ENCODE measurements around the gene PKNOX2. TPM values are rescaled to one million over a fixed set of nuclear protein-coding genes. Genes with fewer than 3 reads are reported as not detected.

PKNOX2 gene
- total and polyA plus RNA-seq, 3 experiments from 2014 or later, result not detected

GRCh38 chr11:125132071-125132470, 32.5 kb upstream of the PKNOX2 start:
- Histone ChIP-seq H3K27me3 (ENCODE audit: insufficient read depth, low read length, poor library complexity, severe bottlenecking) (peaks cover 2% of the 10 kb centered on the region), H3K9me3 (ENCODE audit: low read length) (no peaks in the 10 kb centered on the region), H3K27ac (ENCODE audit: low read depth, low read length) (no peak overlapping the region), H3K4me3 (ENCODE audit: low read length) (no peak overlapping the region), H3K4me1 (ENCODE audit: insufficient read depth, low read length) (no peaks in the 10 kb centered on the region), H3K36me3 (ENCODE audit: insufficient read depth, low read length) (no peaks in the 10 kb centered on the region)
- Mint-ChIP-seq H3K4me3 (no peak overlapping the region), H3K36me3 (no peaks in the 10 kb centered on the region), H3K9me3 (no peaks in the 10 kb centered on the region), H3K27me3 (peaks cover 33 to 76% of the 10 kb centered on the region in 2 donors), H3K4me1 (no peaks in the 10 kb centered on the region), H3K27ac (peak overlapping the region in 1 of 8 donors; percentile 55)
- POLR2A ChIA-PET, result no interaction called here
- no peak for DNase-seq
- CTCF ChIA-PET, result interaction anchor here (2.0 kb wide), 1 partner anchor 10 kb away, joined by 11 read pairs; no protein-coding TSS in a partner anchor

- Mint-ChIP-seq H3K27me3 (peaks cover 29 to 71% of the 10 kb centered on the region in 2 donors), H3K4me1 (no peaks in the 10 kb centered on the region), H3K4me3 (peak overlapping the region in 1 of 7 donors; percentile 28), H3K27ac (no peak overlapping the region), H3K36me3 (no peaks in the 10 kb centered on the region), H3K9me3 (no peaks in the 10 kb centered on the region)
- Histone ChIP-seq H3K27me3 (ENCODE audit: insufficient read depth, low read length, poor library complexity, severe bottlenecking) (no peaks in the 10 kb centered on the region), H3K36me3 (ENCODE audit: insufficient read depth, low read length) (no peaks in the 10 kb centered on the region), H3K9me3 (ENCODE audit: low read length) (no peaks in the 10 kb centered on the region), H3K4me3 (ENCODE audit: low read length) (no peak overlapping the region), H3K4me1 (ENCODE audit: insufficient read depth, low read length) (no peaks in the 10 kb centered on the region), H3K27ac (ENCODE audit: low read depth, low read length) (no peak overlapping the region)
- CTCF ChIA-PET, result interaction anchor here (2.0 kb wide), 1 partner anchor 10 kb away, joined by 11 read pairs; no protein-coding TSS in a partner anchor
- POLR2A ChIA-PET, result no interaction called here
- no peak for DNase-seq
Observed at GRCh38 chr11:125132596-125132995, 32.0 kb upstream of the PKNOX2 start.

DNA sequence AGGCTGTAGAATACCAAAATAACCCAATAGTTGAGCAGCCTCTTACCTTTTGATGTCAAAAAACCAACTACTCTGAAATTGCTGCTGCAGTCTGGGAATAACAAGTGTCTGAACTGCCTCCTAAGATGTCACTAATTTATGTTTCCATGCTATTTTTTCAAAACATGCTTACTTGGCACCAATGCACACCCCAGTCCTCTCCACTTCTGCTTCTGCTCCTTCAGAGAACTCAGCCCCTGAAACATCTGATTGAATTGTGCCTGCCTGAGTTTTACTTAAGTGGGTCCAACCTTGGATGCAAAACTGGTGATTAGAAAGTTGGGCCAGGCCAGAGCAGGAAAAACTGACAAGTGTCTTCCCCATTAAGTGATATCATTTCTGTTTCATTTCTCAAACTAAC, 28.6 kb upstream of the PKNOX2 start:
- ChIA-PET POLR2A (no interaction called here), CTCF (no interaction called here)
- no peak overlapping the region for H3K27ac ChIP-seq (ENCODE audit: low read depth, low read length)
- no peaks in the 10 kb centered on the region for H3K36me3 ChIP-seq (ENCODE audit: insufficient read depth, low read length)
- no peak overlapping the region for H3K4me3 ChIP-seq (ENCODE audit: low read length)
- no peak for DNase-seq
- peaks cover 3% of the 10 kb centered on the region for H3K27me3 ChIP-seq (ENCODE audit: insufficient read depth, low read length, poor library complexity, severe bottlenecking)
- Mint-ChIP-seq H3K4me1 (no peaks in the 10 kb centered on the region), H3K9me3 (no peaks in the 10 kb centered on the region), H3K27ac (no peak overlapping the region), H3K4me3 (no peak overlapping the region), H3K27me3 (peaks cover 18 to 76% of the 10 kb centered on the region in 2 donors), H3K36me3 (no peaks in the 10 kb centered on the region)
- no peaks in the 10 kb centered on the region for H3K4me1 ChIP-seq (ENCODE audit: insufficient read depth, low read length)
- no peaks in the 10 kb centered on the region for H3K9me3 ChIP-seq (ENCODE audit: low read length)

GRCh38 chr11:125138966-125139365, 25.6 kb upstream of the PKNOX2 start:
- no peaks in the 10 kb centered on the region for H3K9me3 Mint-ChIP-seq
- no peaks in the 10 kb centered on the region for H3K36me3 ChIP-seq (ENCODE audit: insufficient read depth, low read length)
- ChIA-PET CTCF (no interaction called here), POLR2A (no interaction called here)
- no peaks in the 10 kb centered on the region for H3K36me3 Mint-ChIP-seq
- H3K4me1 ChIP-seq (ENCODE audit: insufficient read depth, low read length), result no peaks in the 10 kb centered on the region
- no peak for DNase-seq
- no peak overlapping the region for H3K4me3 Mint-ChIP-seq
- H3K9me3 ChIP-seq (ENCODE audit: low read length), result no peaks in the 10 kb centered on the region
- peaks cover 20% of the 10 kb centered on the region for H3K27me3 ChIP-seq (ENCODE audit: insufficient read depth, low read length, poor library complexity, severe bottlenecking)
- H3K4me1 Mint-ChIP-seq, result peaks cover 4 to 5% (median 5%) of the 10 kb centered on the region in 3 donors
- peaks cover 12 to 76% of the 10 kb centered on the region in 2 donors for H3K27me3 Mint-ChIP-seq
- no peak overlapping the region for H3K4me3 ChIP-seq (ENCODE audit: low read length)
- no peak overlapping the region for H3K27ac Mint-ChIP-seq
- H3K27ac ChIP-seq (ENCODE audit: low read depth, low read length), result no peak overlapping the region

DNA sequence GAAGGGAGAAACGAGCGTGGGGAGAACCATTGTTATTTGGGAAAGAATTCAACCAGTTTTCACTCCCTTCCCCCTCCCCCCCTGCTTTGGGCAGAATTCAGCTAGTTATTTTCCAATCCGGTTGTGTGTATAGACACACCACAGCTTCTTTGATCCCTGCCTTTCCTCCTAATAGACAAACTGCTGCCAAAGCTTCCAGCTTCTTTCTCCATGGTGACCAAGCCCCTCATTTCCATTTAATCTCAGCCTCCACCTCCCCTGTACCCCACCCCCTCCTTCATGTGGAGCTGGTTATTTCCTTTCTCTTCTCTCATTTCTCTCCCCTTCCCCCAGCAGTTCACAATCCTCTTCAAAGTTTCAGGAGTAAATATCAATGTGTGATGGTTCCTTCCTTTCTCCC, 24.8 kb upstream of the PKNOX2 start:
- Mint-ChIP-seq H3K4me3 (no peak overlapping the region), H3K9me3 (no peaks in the 10 kb centered on the region), H3K4me1 (peaks cover 4 to 5% (median 5%) of the 10 kb centered on the region in 3 donors), H3K36me3 (no peaks in the 10 kb centered on the region), H3K27me3 (peaks cover 14 to 77% of the 10 kb centered on the region in 2 donors), H3K27ac (peak overlapping the region in 1 of 8 donors; percentile 75)
- H3K36me3 ChIP-seq (ENCODE audit: insufficient read depth, low read length), result no peaks in the 10 kb centered on the region
- ChIA-PET POLR2A (no interaction called here), CTCF (interaction anchor here (1.2 to 4.2 kb wide), 3 partner anchors 49 to 223 kb away, joined by 3 to 30 read pairs (median 3); no protein-coding TSS in a partner anchor)
- no peak for DNase-seq
- H3K9me3 ChIP-seq (ENCODE audit: low read length), result no peaks in the 10 kb centered on the region
- no peak overlapping the region for H3K4me3 ChIP-seq (ENCODE audit: low read length)
- no peaks in the 10 kb centered on the region for H3K4me1 ChIP-seq (ENCODE audit: insufficient read depth, low read length)
- no peak overlapping the region for H3K27ac ChIP-seq (ENCODE audit: low read depth, low read length)
- H3K27me3 ChIP-seq (ENCODE audit: insufficient read depth, low read length, poor library complexity, severe bottlenecking), result peaks cover 20% of the 10 kb centered on the region

DNA sequence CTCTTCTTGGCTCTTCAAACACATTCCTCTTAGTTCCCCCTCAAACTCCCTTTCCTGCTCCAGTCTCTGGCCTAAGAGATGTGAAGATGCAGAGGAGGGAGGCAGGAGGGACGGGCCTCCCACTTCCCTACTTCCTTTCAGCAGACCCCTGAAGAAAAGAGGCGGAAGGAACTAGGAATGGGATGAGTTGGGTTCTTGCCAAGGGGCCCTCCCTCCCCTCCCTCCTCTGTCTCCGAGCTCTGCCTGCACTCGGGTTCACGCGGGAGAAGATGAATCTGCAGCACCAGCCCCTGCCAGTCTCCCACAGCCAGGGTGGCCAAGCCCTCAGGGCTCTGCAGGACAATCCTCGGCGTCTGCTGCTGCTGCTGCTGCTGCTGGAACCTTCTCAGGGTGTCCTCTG, 24.3 kb upstream of the PKNOX2 start:
- H3K4me3 ChIP-seq (ENCODE audit: low read length), result no peak overlapping the region
- POLR2A ChIA-PET, result no interaction called here
- no peak for DNase-seq
- Mint-ChIP-seq H3K4me3 (no peak overlapping the region), H3K4me1 (peaks cover 4 to 5% (median 5%) of the 10 kb centered on the region in 3 donors), H3K27ac (peak overlapping the region in 1 of 8 donors; percentile 75), H3K36me3 (no peaks in the 10 kb centered on the region), H3K27me3 (peaks cover 15 to 73% of the 10 kb centered on the region in 2 donors), H3K9me3 (no peaks in the 10 kb centered on the region)
- no peak overlapping the region for H3K27ac ChIP-seq (ENCODE audit: low read depth, low read length)
- no peaks in the 10 kb centered on the region for H3K4me1 ChIP-seq (ENCODE audit: insufficient read depth, low read length)
- H3K27me3 ChIP-seq (ENCODE audit: insufficient read depth, low read length, poor library complexity, severe bottlenecking), result peaks cover 20% of the 10 kb centered on the region
- CTCF ChIA-PET, result interaction anchor here (0.9 to 4.2 kb wide), 6 partner anchors 16 to 224 kb away, joined by 3 to 30 read pairs (median 7); partner anchors contain the start of genes CCDC15 and TMEM218
- no peaks in the 10 kb centered on the region for H3K9me3 ChIP-seq (ENCODE audit: low read length)
- H3K36me3 ChIP-seq (ENCODE audit: insufficient read depth, low read length), result no peaks in the 10 kb centered on the region

DNA sequence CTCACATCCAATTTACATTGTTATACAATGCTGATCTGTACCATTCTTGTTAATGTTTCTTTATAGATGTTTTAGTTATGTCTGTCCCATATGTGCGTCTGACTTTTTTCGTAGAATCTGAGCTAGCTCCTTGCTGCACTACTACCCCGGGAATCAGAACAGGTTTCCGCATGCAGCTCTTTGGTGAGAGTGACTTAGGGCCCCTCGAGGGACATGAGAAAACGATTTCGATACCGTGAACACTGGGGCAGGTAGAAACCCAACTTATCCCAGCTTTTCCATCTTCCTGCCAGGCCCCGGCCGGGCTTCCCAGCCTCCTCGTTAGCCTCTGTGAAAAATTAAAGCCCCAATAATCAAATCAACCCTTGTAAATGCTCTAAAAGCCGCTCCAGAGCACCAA, 23.4 kb upstream of the PKNOX2 start:
- no peak for DNase-seq
- Mint-ChIP-seq H3K27ac (no peak overlapping the region), H3K4me1 (peaks cover 4 to 5% (median 5%) of the 10 kb centered on the region in 3 donors), H3K9me3 (no peaks in the 10 kb centered on the region), H3K36me3 (no peaks in the 10 kb centered on the region), H3K4me3 (no peak overlapping the region), H3K27me3 (peaks cover 16 to 71% of the 10 kb centered on the region in 2 donors)
- Histone ChIP-seq H3K4me3 (ENCODE audit: low read length) (no peak overlapping the region), H3K27me3 (ENCODE audit: insufficient read depth, low read length, poor library complexity, severe bottlenecking) (peaks cover 20% of the 10 kb centered on the region), H3K27ac (ENCODE audit: low read depth, low read length) (no peak overlapping the region), H3K9me3 (ENCODE audit: low read length) (no peaks in the 10 kb centered on the region), H3K36me3 (ENCODE audit: insufficient read depth, low read length) (no peaks in the 10 kb centered on the region), H3K4me1 (ENCODE audit: insufficient read depth, low read length) (no peaks in the 10 kb centered on the region)
- ChIA-PET POLR2A (no interaction called here), CTCF (interaction anchor here (0.8 to 4.2 kb wide), 10 partner anchors 14 to 225 kb away, joined by 3 to 30 read pairs (median 8); partner anchors contain the start of genes CCDC15 and TMEM218)

DNA sequence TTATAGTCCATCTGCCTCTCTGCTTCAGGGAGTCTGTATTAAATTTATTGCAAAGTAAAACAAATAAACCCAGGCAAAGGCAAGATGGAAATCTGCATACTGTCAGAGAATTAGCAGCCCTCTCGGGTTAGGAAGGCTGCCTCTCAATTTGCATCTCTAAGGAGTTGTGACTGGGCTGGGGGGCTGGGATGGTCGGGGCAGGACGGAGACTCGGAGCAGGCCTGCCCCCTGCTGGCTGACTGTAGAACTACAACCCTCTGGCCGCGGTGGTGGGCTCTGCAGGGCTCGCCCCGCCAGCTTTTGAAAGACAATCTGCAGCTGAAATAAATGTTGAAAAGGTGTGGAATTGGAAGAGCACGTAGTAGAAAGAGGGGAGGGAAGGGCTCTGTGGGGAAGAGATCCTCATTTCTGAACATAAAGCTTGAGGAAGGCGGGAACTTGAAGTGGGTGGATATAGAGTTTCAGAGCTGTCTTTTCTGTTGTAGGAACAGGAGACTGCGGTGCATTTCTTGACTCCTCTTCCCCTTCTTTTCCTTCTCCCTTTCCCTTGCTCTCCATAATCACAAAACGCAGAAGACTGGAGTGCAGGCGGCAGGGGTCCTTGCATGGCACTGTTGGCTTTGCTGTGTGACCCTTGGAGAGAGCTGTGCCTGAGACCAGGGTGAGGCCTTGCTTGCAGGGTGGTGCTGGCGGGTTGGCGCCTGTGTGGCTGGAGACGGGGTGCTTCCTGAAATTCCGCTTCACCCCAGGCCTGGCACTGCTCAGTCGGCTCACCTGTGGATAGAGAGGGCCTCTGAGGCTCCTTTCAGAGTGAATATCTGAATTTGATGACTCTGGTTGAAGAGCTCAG, 22.6 kb upstream of the PKNOX2 start:
- peaks cover 20% of the 10 kb centered on the region for H3K27me3 ChIP-seq (ENCODE audit: insufficient read depth, low read length, poor library complexity, severe bottlenecking)
- no peaks in the 10 kb centered on the region for H3K4me1 ChIP-seq (ENCODE audit: insufficient read depth, low read length)
- no peaks in the 10 kb centered on the region for H3K36me3 Mint-ChIP-seq
- no peaks in the 10 kb centered on the region for H3K9me3 Mint-ChIP-seq
- peak; percentile 41 to 70 (median 54) for DNase-seq
- H3K9me3 ChIP-seq (ENCODE audit: low read length), result no peaks in the 10 kb centered on the region
- H3K27ac ChIP-seq (ENCODE audit: low read depth, low read length), result no peak overlapping the region
- H3K4me1 Mint-ChIP-seq, result peaks cover 4 to 5% (median 5%) of the 10 kb centered on the region in 3 donors
- no peaks in the 10 kb centered on the region for H3K36me3 ChIP-seq (ENCODE audit: insufficient read depth, low read length)
- CTCF ChIA-PET, result interaction anchor here (0.7 to 4.2 kb wide), 26 partner anchors 9 to 266 kb away, joined by 3 to 30 read pairs (median 5); partner anchors contain the start of genes CCDC15 and TMEM218
- H3K27ac Mint-ChIP-seq, result peak overlapping the region in 1 of 8 donors; percentile 58
- no peak overlapping the region for H3K4me3 ChIP-seq (ENCODE audit: low read length)
- H3K27me3 Mint-ChIP-seq, result peaks cover 19 to 73% of the 10 kb centered on the region in 2 donors
- POLR2A ChIA-PET, result no interaction called here
- no peak overlapping the region for H3K4me3 Mint-ChIP-seq
